Stomach smooth muscle (tissue), 2 donors: ENCODE measurements around the gene RAET1G.
"Not testable (repeated sequence)": the region's sequence is repeated elsewhere in the genome, so short reads cannot be mapped to it uniquely, and the experiment has no call there.

Experiments
- H3K27ac ChIP-seq: one replicate; pipeline ENCODE4 v1.7.0; 2013; ENCODE audit warnings: mild to moderate bottlenecking, low read length, inconsistent platforms
- H3K27me3 ChIP-seq, 2 donors: one replicate each; pipeline ENCODE4 v1.7.0; 2013; ENCODE audit warnings: low read length in 2 of 2; ENCODE audit not compliant: insufficient read depth in 2 of 2, control insufficient read depth in 1 of 2
- H3K36me3 ChIP-seq, 2 donors: one replicate each; pipeline ENCODE4 v1.7.0; 2013; ENCODE audit warnings: low read length in 2 of 2; ENCODE audit not compliant: control insufficient read depth in 2 of 2, insufficient read depth in 2 of 2
- H3K4me1 ChIP-seq: one replicate; pipeline ENCODE4 v1.7.0; 2013; ENCODE audit warnings: low read length; ENCODE audit not compliant: control insufficient read depth, insufficient read depth
- H3K4me3 ChIP-seq, 2 donors: one replicate each; pipeline ENCODE4 v1.7.0; 2013; ENCODE audit warnings: low read length in 2 of 2
- H3K9ac ChIP-seq, 2 donors: one replicate each; pipeline ENCODE4 v1.7.0; 2013; ENCODE audit warnings: low read length in 2 of 2, mild to moderate bottlenecking in 1 of 2
- H3K9me3 ChIP-seq, 2 donors: one replicate each; pipeline ENCODE4 v1.7.0; 2013; ENCODE audit warnings: low read length in 2 of 2; ENCODE audit not compliant: control insufficient read depth in 2 of 2
- donor health status: healthy.
- donor health status: Pancreatic carcinoma.

RAET1G gene

DNA sequence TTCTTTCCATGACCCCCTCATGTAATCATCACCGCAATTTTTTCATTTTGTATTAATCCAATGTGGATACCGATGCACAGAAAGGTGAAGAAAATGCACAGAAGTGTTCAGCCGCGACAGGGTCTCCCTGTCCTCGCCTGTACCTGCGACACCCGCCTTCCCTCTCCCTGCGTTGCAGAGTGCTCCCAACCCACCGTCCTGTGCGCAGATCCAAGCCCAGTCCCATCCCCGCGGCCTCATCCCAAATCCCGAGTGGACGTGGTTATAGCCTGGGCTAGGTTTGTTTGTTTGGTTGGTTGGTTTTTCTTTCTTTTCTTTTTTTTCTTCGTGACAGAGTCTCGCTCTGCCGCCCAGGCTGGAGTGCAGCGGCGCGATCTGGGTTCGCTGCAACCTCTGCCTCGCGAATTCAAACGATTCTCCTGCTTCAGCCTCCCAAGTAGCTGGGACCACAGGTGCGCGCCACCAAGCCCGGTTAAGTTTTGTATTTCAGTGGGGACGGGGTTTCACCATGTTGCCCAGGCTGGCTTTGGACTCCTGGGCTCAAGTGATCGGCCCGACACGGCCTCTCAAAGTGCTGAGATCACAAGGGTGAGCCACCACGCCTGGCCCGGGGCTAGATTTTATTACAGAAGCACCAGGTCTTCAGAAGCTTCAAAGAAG, 536 bp upstream of the RAET1G start:
- Histone ChIP-seq H3K36me3 (no peaks in the 10 kb centered on the region), H3K9ac (peak overlapping the region; percentile 17 to 55), H3K27me3 (no peaks in the 10 kb centered on the region), H3K27ac (no peak overlapping the region), H3K4me1 (peaks cover 27% of the 10 kb centered on the region), H3K9me3 (no peaks in the 10 kb centered on the region), H3K4me3 (peak overlapping the region; percentile 75 to 80)

DNA sequence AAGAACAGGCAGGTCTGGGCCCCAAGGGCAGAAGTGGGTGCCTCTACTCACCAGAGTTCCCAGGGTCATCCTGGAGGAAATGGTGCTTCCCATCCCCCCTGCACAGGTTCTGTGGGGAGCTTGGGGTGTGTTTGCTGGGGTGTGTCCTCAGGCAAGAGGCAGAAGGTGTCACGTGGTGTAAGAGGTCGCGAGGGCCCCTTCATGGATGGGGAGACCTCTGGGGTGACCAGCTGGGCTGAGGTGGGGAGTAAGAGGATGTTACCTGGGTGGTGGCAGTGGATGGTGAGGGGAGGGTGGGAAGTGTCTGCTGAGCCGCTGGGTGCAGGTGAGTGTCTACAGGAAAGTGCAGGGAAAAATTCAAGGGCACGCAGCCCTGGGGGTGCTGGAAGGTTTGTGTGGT, 830 bp downstream of the RAET1G start:
- Histone ChIP-seq H3K4me1 (peaks cover 27% of the 10 kb centered on the region), H3K4me3 (peak overlapping the region in 1 of 2 donors; percentile 80)
- not testable (repeated sequence) for H3K27ac ChIP-seq

DNA sequence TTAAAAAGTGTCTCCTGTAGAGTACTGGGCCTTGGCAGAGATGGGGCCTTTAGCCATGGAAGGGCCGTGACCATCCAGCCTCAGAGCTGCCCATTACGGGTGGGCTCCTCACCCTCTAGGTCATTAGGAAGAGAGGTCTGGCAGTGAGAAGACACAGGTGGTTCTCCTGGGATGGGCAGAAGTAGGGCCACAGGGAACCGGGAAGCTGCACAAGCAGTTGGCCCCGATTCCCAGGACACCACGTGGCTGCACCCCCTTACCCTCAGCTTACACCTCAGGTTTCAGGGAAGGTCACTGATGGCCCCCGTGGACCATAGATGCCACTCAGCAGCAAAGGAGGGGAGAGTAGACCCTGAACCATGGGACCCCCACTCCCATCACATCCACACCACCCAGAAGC, 1.6 kb downstream of the RAET1G start:
- no peak overlapping the region for H3K4me3 ChIP-seq
- H3K9ac ChIP-seq: no peak overlapping the region
- no peaks in the 10 kb centered on the region for H3K36me3 ChIP-seq
- peaks cover 24% of the 10 kb centered on the region for H3K4me1 ChIP-seq
- H3K27me3 ChIP-seq: no peaks in the 10 kb centered on the region
- H3K9me3 ChIP-seq: no peaks in the 10 kb centered on the region
- H3K27ac ChIP-seq: no peak overlapping the region

More for the DNA sequence above, 830 bp downstream of the RAET1G start:
- H3K27me3 ChIP-seq, H3K36me3 ChIP-seq, H3K9ac ChIP-seq, H3K9me3 ChIP-seq: not testable (repeated sequence)

DNA sequence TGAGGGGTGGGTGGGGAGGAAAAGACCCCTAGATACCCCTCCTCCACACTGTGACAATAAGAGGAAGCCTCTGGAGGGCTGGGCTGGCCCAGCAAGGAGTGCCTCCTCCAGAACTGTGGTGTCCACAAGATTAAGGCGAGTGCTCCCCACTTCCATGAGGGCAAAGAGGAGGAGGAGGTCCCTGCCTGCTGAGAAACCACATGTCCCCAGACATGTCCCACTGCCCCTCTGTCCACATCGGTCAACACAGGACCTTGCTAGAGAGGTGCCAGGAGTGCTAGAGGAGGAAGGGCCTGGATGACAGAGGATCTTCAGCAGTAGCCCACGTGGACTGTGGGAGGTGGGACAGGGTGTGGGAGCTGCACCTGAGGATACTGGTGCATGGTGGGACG, 3.1 kb downstream of the RAET1G start:
- Histone ChIP-seq H3K27ac (no peak overlapping the region), H3K9ac (no peak overlapping the region), H3K27me3 (no peaks in the 10 kb centered on the region), H3K4me3 (no peak overlapping the region), H3K9me3 (no peaks in the 10 kb centered on the region), H3K4me1 (peaks cover 10% of the 10 kb centered on the region), H3K36me3 (no peaks in the 10 kb centered on the region)

DNA sequence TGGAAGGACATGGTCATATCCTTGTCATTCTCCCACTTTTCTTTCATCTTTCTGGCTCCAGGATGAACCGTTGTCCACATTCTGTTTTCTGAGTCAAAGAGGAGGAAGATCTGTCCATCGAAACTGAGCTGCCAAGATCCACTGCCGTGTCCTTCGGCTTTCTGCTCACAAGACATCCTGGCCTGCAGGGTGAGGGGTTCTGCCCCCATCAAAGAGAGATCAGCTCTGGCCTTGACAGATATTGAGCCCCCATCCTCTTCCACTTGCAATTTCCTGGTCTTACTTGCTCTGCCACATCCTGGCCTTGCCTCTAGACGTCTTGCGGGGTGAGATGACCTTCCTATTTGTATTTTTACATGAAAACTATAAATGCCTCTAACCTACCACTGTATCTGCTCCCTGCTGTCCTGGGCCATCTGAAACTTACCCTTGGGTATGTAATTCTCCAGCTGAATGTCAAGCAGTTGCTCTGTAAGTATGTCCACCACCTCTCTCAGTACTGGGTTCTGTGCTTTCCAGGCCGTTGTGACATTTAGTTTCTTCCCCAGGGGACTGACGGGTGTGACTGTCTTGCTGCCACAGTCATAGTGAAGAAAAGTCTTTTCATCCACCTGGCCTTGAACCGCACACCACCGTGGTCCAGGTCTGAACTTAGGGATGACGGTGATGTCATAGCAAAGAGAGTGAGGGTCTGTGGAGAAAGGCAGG, 3.6 kb downstream of the RAET1G start:
- H3K9ac ChIP-seq, H3K9me3 ChIP-seq, H3K27ac ChIP-seq, H3K4me3 ChIP-seq, H3K36me3 ChIP-seq, H3K27me3 ChIP-seq: not testable (repeated sequence)
- H3K4me1 ChIP-seq: peaks cover 10% of the 10 kb centered on the region

DNA sequence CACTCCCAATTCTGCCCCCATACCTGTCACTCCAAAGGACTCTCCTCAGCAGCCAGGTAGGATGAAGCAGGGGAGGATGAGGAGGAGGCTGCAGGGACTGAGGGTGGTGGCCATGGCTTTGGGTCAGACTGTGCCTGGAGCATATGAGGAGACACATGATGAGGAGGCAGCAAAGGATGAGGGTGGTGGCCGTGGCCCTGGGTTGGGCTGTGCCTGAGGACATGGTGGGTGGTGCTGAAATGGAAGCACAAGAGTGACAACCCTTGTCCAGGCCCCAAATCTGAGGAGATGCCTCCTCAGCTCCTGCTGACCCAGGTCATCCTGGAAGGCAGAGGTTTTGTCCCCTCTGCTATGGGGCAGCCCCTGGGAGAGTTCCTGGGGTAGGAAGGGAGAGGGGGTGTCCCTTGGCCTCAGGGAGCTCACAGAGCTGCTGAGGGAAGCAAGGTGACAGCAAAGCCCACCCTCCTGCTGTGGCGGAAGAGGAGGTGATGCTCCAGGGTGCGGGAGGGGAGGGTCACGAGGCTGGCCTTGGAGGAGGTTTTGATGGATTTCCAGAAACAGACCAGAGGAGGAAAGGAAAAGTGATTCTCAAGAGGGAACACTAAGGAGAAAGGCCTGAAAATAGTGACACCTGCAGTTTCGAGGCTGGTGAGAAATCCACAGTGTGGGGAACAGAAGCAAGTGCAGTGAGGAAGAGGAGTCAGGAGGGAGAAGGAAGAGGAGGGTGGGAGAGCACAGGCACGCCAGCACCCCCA, 4.6 kb downstream of the RAET1G start:
- Histone ChIP-seq H3K36me3 (no peaks in the 10 kb centered on the region), H3K27me3 (no peaks in the 10 kb centered on the region), H3K9me3 (no peaks in the 10 kb centered on the region)

DNA sequence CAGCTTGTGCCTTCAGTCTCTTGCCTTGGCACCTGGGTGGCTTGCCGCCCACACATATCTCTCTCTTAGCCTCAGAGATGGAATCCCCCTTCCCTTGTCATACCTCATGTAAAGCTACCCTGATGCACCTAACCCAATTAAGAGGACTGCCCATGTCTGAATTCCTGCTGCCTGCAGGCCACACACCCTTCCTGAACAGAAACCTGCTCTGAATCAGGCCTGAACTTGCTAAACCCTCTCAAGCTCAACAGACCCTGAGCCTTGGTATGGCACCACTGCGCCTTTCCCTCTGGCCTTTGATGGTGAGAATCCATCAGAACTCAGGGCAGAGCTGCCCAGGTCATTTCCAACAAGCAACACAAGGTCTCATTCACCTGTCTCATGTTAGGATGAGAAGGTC, 5.2 kb downstream of the RAET1G start:
- H3K4me1 ChIP-seq: peaks cover 4% of the 10 kb centered on the region
- no peak overlapping the region for H3K9ac ChIP-seq
- no peak overlapping the region for H3K4me3 ChIP-seq
- no peaks in the 10 kb centered on the region for H3K36me3 ChIP-seq
- H3K27me3 ChIP-seq: no peaks in the 10 kb centered on the region
- no peak overlapping the region for H3K27ac ChIP-seq
- H3K9me3 ChIP-seq: no peaks in the 10 kb centered on the region

More for the DNA sequence above, 4.6 kb downstream of the RAET1G start:
- Histone ChIP-seq H3K9ac (no peak overlapping the region), H3K27ac (no peak overlapping the region), H3K4me1 (peaks cover 7% of the 10 kb centered on the region), H3K4me3 (no peak overlapping the region)

DNA sequence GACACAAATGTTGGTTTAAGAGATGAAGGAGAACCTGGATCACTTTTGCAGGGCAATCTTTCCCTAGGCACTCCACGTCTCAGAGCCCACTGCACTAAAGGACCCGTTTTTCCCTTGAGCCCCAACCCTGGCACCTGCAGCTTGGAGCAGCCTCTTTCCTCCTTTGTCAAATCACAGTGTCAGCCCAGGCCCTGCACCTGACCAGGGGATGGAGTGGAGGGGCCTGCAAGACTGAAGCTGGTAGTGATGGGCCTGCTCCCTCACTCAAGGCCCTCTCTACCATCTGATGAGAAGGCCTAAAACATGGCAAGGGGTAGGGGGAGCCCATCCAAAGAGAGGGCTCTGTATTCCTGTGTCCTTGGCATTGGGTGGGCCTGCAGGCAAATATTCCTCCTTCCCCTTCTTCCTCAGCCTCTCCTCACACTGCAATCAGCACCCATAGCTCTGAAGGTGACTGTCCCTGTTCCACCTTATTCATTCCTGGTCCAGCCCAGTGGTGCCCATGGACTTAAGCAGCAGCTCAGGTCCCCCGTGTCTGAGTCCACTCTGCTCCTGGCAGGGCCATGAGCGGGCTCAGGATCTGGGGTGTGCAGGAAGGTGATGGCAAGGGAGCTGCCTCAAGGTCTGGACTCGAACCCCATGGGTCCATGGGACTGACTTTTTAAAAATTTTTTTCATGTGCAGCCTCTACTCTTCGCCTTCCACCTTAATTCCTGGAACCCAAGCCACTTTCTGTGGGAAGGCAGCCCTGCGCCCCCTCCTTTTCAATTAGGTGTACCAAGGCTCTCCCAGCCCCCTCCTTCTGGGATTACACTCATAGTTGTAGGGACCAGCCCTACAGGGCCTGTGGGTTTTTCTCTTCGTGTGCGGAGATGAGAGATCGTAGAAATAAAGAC, 6.7 kb downstream of the RAET1G start:
- no peaks in the 10 kb centered on the region for H3K4me1 ChIP-seq
- H3K36me3 ChIP-seq: no peaks in the 10 kb centered on the region
- H3K9ac ChIP-seq: no peak overlapping the region
- no peak overlapping the region for H3K27ac ChIP-seq
- H3K4me3 ChIP-seq: no peak overlapping the region
- H3K27me3 ChIP-seq: no peaks in the 10 kb centered on the region
- H3K9me3 ChIP-seq: no peaks in the 10 kb centered on the region

DNA sequence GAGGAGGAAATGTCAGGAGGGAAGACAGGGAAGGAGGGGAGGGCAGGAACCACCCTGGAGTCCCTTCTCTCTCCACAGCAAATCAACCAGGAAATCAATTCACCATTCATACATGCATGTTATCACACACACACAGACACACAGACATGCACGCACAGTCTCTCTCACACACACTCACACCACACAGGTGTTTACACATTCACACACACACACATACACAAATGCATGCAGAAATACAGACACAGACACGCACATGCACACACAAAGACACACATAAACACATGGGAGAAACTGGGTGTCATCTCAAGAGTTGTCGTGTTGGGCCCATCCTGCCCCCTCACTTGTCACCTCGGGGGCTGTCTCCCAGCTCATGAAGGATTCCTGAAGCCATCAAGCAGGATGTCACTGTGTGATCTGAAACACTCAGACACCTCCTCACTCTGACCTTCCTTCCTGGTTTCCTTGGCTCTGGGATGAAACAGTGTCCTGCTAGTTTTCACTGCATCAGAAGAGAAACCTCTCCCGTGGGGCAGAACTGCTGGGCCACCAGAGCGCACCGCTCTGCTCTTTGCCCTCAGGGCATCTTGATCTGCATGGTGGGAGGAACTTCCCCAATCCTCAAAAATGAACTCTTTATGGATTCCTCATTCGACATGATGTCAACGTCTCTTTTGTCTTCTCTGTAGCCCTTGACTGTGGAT, 9.2 kb downstream of the RAET1G start:
- H3K27me3 ChIP-seq: no peaks in the 10 kb centered on the region
- H3K36me3 ChIP-seq: no peaks in the 10 kb centered on the region
- H3K9me3 ChIP-seq: peaks cover 0 to under 1% of the 10 kb centered on the region in 2 donors
- no peaks in the 10 kb centered on the region for H3K4me1 ChIP-seq
- H3K27ac ChIP-seq: no peak overlapping the region
- H3K4me3 ChIP-seq: no peak overlapping the region
- no peak overlapping the region for H3K9ac ChIP-seq

DNA sequence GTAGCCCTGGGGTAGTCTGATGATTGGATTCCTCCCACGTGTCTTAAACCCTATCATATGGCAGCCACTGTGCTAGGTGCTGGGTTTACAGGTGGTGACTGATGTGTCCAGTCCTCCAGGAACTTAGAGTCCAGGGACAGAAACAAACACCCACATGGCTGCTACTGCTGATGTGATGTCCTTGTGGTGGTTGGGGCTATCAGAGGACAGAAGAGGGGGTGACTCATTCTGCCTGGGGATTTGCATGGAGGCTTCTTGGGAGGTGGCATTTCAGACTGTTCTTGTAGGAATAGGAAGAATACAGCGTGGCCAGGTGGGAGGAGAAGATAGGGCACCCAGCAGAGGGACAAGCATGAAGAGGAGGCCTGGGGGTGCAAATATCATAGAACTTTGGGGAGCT, 9.8 kb downstream of the RAET1G start:
- Histone ChIP-seq H3K4me1 (no peaks in the 10 kb centered on the region), H3K27ac (no peak overlapping the region), H3K9ac (no peak overlapping the region), H3K4me3 (no peak overlapping the region), H3K9me3 (peaks cover 0 to 4% of the 10 kb centered on the region in 2 donors), H3K36me3 (no peaks in the 10 kb centered on the region), H3K27me3 (no peaks in the 10 kb centered on the region)
